AG10803 (cell line): ENCODE data around the gene NOB1.
"Not testable (repeated sequence)": the region's sequence is repeated elsewhere in the genome, so short reads cannot be mapped to it uniquely, and the experiment has no call there.

Experiments used
- DNase-seq: peaks from one replicate; pipeline ENCODE4 v3.0.0; 2010; ENCODE audit warnings: low read depth
- H3K4me3 ChIP-seq: 2 replicates; pipeline ENCODE4 v1.5.1; 2011; ENCODE audit warnings: mild to moderate bottlenecking, low read length, control low read depth
- TF ChIP-seq, protein P1 (sequence below): conservative IDR thresholded peaks from 2 replicates; pipeline ENCODE4 v1.5.1; 2011; ENCODE audit warnings: mild to moderate bottlenecking, low read length, control low read depth, inconsistent platforms

The NOB1 gene

GRCh38 chr16:69745959-69746358 is 8.8 kb downstream of the NOB1 start:
- H3K4me3 ChIP-seq: no peak overlapping the region
- DNase-seq: no peak
- TF ChIP-seq, protein P1, sequence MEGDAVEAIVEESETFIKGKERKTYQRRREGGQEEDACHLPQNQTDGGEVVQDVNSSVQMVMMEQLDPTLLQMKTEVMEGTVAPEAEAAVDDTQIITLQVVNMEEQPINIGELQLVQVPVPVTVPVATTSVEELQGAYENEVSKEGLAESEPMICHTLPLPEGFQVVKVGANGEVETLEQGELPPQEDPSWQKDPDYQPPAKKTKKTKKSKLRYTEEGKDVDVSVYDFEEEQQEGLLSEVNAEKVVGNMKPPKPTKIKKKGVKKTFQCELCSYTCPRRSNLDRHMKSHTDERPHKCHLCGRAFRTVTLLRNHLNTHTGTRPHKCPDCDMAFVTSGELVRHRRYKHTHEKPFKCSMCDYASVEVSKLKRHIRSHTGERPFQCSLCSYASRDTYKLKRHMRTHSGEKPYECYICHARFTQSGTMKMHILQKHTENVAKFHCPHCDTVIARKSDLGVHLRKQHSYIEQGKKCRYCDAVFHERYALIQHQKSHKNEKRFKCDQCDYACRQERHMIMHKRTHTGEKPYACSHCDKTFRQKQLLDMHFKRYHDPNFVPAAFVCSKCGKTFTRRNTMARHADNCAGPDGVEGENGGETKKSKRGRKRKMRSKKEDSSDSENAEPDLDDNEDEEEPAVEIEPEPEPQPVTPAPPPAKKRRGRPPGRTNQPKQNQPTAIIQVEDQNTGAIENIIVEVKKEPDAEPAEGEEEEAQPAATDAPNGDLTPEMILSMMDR: no peak

DNA sequence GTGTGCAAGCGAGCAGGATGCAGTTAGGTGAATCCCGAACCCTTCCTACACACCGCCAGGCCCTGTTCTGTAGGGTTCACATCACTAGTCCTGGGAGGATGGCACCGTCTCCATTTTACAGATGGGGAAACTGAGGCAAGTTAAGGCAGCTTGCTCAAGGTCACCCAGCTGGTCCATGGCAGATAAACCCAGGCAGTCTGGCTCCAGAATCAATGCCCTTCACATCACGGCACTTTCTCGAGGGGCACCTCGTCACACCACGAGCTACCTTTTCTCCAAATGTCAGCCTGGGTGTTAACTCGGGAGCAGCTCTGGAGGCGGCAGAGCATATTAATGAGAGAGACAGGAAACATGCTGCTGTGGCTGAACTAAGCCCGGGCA is 9.5 kb downstream of the NOB1 start:
- H3K4me3 ChIP-seq: no peak overlapping the region
- no peak for DNase-seq
- TF ChIP-seq, protein P1: no peak

- TF ChIP-seq, protein P1: no peak
- H3K4me3 ChIP-seq: no peak overlapping the region
- DNase-seq: no peak
These were observed 10.1 kb downstream of the NOB1 start for GRCh38 chr16:69744363-69745231.

DNA sequence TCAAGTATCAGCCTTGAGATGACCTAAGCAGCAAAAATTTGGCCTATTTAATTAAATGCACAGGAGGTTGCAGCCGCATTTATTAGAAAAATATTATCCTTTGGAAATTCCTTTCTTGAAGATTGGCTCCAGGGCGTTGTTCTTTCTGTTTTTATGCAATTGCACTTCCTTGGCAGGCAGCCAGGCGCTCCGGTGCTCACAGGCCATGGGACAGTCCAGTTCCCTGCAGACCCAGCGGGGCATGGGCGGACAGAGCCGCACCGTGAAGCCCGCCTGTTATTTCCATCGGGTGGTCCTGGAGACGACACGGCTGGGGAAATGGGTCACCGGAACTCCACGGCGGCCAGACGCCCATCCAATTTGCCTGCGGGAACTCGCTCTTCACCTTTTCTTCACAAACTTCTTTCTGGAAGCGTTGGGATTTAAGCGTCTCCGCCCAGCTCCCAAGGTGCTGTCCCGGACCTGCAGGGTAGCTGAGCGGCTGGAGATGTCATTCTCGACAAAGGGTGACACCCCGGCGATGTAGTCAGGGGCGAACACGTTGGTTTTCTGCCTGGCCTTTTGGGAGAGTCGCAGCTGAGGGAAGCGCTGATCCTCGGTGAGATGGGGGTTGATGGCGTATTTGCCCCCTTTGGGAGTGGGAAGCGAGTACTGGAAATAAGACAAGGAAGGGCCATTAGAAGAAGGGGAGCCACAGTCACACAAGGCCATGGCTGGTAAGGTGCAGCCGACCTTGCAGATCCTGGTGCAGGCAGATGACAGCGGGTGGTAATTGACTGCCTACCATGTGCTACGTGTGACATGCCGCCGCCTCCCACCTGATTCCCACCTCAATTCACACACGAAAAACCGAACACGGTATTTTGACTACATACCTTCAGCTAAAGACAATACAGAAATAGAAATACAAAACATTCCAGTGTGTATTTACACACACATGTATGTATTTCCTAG is 12.5 kb downstream of the NOB1 start:
- TF ChIP-seq, protein P1: no peak
- DNase-seq: no peak
- no peak overlapping the region for H3K4me3 ChIP-seq

GRCh38 chr16:69741519-69741918 is 13.2 kb downstream of the NOB1 start:
- TF ChIP-seq, protein P1: no peak
- no peak for DNase-seq
- no peak overlapping the region for H3K4me3 ChIP-seq

DNA sequence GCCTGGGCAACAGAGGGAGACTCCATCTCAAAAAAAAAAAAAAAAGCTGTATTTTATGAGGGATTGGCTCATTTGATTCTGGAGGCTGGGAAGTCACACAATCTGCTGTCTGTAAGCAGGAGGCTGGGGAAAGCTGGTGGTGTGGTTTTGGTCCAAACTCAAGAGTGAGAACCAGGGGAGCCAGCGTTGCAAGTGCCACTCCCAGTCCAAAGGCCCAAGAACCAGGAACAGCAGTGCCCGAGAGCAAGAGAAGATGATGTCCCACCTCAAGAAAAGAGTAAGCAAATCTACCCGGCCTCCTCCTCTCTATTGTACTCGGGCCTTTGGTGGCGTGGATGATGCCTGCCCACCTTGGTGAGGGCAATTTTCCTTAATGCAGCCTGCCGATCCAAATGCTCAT is 22.6 kb downstream of the NOB1 start:
- DNase-seq: no peak
- TF ChIP-seq, protein P1: no peak
- no peak overlapping the region for H3K4me3 ChIP-seq

GRCh38 chr16:69731280-69731679 is 23.4 kb downstream of the NOB1 start:
- H3K4me3 ChIP-seq, DNase-seq: not testable (repeated sequence)

GRCh38 chr16:69729030-69729429 is 25.7 kb downstream of the NOB1 start:
- not testable (repeated sequence) for H3K4me3 ChIP-seq, DNase-seq
